AG09309 (cell line): Measurements from ENCODE around the gene MAS1.

Experiments
- DNase-seq: peaks from one replicate; pipeline ENCODE4 v3.0.0-alpha.2; 2010; ENCODE audit warnings: low read depth
- H3K4me3 ChIP-seq: 2 replicates; pipeline ENCODE4 v1.5.1; 2011; ENCODE audit warnings: mild to moderate bottlenecking, low read depth, low read length, moderate library complexity; ENCODE audit not compliant: control insufficient read depth
- CTCF ChIP-seq: IDR thresholded peaks from 2 replicates; pipeline ENCODE4 v1.5.1; 2011; ENCODE audit warnings: mild to moderate bottlenecking, low read depth, low read length, inconsistent platforms; ENCODE audit not compliant: insufficient read depth, control insufficient read depth; ENCODE audit errors: missing control alignments

Gene MAS1

DNA sequence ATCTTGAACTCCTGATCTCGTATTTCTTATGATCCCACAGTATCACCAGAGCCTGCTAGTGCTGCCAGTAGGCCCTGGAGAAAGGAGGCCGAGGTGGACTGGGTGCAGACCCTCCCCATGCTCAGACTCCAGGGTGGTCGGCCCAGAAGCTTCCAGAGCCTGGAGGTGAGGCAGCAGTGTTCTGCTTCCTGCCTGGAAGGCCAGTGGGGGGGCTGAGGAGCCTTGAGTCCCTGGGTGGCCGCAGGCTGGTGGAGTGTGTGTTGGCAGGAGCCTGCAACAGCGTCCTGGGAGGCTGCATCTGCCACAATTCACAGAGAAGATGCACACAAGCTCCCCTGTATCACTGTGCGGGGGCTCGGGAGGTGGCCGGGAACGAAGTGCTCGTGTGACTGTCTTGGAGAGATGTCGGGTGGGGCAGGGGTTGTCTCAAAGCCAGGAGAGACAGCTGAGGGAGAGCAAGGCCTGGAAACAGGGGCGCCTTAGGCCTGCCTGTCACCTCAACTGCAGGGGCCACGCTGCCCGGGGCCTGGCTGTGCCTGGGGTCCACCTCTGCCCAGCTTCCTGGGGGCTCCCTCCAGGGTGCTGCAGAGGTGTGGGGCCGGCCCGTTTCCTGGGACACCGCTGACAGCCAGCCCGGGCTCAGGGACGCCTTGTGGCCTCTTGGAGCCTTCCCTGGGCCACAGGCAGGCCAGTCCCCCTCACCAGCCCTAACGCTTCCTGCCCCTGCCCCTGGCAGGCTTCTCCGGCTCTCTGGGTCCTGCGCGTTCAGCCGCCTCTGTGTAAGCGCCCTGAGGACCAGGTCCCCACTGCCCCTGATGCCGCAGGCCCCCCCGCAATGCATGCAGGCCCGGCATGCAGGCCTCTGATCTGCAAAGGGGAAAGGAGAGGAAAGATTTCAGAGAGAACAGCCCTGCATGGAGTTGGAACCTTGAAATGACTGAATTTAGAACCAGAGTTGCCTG, 24.2 kb upstream of the MAS1 start:
- TF ChIP-seq CTCF: no peak
- no peak overlapping the region for H3K4me3 ChIP-seq
- no peak for DNase-seq

DNA sequence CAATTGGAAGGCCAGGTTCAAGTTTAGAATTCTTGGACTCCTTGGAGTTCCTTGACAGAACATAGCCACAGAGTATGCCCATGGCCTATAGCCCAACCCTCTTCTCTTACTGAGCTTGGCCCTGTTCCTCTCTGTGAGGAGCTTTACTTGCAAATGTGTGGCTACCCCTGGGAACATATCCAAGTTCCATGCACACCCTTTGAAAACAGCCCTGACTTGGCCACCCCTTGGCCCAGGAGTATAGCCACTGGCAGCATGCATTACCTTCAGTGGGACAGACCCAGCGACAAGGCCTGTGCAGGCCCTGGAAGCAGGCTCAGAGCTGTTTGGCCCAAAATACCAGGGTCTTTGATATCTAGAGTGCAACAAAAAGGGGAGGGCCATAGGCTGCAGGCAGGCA, 19.5 kb upstream of the MAS1 start:
- DNase-seq: no peak
- no peak for TF ChIP-seq CTCF
- H3K4me3 ChIP-seq: no peak overlapping the region

DNA sequence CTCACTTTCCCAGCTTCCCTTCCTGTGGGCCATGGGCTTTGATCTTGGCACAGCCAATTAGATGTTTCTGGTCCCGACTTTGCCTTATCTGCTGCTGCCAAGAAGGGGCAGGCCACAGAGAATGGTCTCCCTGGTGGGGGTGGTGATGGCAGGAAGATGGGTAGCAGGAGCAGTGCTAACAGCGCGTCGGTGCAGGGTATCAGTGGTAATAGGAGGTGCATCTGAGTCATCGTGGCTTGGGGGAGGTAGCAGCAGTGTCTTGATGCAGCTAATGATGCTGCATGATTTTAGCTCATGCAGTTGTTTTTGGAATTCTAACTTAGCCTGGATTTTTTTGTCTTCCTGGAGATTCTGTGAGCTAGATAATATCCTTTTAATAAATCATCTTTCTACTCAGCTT, 18.9 kb upstream of the MAS1 start:
- no peak for TF ChIP-seq CTCF
- H3K4me3 ChIP-seq: no peak overlapping the region
- DNase-seq: no peak

GRCh38 chr6:159874435-159874834, 16.4 kb upstream of the MAS1 start:
- no peak for DNase-seq
- H3K4me3 ChIP-seq: no peak overlapping the region
- no peak for TF ChIP-seq CTCF

- no peak for TF ChIP-seq CTCF
- DNase-seq: no peak
- H3K4me3 ChIP-seq: no peak overlapping the region
These were observed 15.6 kb upstream of the MAS1 start for GRCh38 chr6:159875194-159875593.

DNA sequence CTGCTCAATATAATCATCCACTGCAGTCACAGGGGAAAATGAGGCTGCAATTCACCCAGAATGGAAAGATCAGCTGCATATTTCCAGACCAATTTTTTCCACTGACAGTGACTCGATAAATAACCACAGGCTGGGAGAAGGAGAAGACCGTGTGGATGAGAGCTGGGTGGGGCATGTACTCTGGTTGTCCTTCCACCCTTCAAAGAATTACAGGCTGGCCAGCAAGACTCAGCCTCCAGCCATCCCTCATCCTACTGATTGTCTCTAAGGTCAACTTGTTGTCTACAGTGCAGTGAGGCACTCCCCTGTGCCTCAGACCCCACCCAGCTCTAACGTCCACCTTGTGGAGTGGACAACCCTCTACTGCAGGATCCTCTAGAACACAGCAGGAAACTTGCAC, 14.5 kb upstream of the MAS1 start:
- H3K4me3 ChIP-seq: no peak overlapping the region
- no peak for DNase-seq
- TF ChIP-seq CTCF: no peak
